HG03196 (cell line): ENCODE data around the gene RXYLT1.
"Not testable (repeated sequence)": the region's sequence is repeated elsewhere in the genome, so short reads cannot be mapped to it uniquely, and the experiment has no call there.

Source experiments
- ATAC-seq: cut with Tn5 transposase; IDR thresholded peaks from one replicate; pipeline ENCODE4 v1.9.1; 2021; ENCODE audit not compliant: unreplicated experiment

Gene RXYLT1, protein sequence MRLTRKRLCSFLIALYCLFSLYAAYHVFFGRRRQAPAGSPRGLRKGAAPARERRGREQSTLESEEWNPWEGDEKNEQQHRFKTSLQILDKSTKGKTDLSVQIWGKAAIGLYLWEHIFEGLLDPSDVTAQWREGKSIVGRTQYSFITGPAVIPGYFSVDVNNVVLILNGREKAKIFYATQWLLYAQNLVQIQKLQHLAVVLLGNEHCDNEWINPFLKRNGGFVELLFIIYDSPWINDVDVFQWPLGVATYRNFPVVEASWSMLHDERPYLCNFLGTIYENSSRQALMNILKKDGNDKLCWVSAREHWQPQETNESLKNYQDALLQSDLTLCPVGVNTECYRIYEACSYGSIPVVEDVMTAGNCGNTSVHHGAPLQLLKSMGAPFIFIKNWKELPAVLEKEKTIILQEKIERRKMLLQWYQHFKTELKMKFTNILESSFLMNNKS

DNA sequence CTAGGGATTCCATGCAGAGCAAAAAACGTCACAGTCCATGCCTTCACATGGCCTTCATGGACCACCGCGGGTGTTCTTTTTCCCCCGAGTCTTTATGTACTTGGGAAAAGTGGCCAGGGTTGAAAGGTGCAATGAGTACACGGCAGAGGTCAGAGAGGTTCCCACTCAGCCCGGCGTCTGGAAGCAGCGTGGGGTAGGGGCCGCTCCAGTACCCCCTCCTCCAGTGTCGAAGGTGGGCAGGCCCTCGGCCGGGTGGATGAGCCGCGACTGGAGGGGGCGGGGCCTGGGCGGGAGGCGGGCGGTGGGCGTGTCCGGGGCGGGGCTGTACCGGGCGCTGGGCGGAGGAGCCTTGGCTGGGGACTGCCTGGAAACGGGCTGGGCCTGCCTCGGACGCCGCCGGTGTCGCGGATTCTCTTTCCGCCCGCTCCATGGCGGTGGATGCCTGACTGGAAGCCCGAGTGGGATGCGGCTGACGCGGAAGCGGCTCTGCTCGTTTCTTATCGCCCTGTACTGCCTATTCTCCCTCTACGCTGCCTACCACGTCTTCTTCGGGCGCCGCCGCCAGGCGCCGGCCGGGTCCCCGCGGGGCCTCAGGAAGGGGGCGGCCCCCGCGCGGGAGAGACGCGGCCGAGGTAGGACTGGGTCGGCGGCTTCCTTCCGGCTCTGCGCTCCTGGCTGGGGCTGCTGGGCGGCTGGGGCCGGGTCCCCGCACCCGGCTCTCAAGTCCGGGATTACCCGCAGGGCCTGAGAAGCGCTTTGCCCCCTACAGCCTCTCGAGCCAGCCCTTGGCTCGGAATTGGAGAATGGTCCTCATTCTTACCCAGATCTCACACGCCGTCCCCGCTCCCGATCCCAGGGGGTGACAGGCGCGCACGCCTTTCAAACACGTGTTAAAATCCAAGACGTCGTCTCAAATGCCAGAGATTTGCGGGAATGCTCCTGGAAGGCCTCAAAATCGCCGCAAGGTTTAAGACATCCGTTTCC is at the start of gene RXYLT1:
Gene RXYLT1 (plus strand): TSS at position 412 of the 984 bp plus-strand sequence. CDS start 52 bp downstream, at position 464.
- ATAC-seq, result peak; percentile 96

DNA sequence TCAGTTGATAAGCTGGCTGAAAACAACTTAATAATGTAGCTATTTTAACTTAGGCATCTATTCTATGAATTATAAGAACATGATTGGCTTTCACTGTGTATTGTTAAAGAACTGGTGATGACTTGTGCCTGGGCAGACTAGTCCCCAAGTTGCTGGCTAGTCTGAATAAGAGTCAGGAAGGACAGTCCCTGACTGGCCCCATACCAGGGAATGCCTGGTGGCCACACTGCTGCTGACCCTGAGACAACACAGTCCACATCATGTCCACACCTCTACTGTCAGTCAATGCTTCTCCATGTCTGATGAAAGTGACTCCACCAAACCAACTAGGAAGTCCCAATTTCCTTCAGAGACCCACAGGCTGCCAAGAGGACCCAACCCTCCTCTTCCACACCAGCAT is 46.9 kb upstream of the RXYLT1 start:
- not testable (repeated sequence) for ATAC-seq

DNA sequence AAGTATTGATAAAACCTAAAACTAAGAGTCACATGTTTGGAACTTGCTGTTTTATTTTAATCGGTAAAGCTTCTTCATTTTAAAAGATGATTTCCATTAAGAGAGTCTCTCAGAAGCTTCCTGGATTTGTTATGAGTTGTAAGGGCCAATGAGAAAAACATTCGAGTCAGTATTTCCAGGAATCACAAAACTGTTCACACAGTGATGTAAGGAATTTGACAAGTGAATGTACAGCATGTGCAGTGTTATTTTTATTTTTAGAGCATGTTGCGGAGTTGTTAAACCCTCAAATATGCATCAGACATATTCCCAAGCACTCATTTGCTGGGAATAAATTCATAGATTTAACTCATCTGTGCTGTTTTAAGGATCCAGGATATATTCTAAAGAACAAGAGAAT is 46.1 kb upstream of the RXYLT1 start:
- not testable (repeated sequence) for ATAC-seq

DNA sequence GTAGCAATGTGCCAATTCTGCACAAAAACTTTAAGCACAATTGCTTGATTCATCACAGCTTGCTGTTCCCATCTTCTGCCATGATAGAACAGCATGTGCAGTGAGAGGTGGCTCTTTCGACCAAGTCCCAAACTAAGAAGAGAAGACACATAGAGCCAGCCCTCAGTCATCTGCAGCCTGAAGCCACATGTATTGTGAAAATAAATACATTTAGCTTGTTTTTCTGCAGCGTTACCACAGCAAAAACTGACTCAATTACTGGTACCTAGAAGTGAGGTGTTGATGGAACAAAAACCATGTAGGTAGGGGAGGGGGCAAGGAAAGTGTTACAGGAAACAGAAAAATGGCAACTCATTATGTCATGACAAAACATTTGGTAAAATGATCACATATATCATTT is 39.2 kb upstream of the RXYLT1 start:
- not testable (repeated sequence) for ATAC-seq

DNA sequence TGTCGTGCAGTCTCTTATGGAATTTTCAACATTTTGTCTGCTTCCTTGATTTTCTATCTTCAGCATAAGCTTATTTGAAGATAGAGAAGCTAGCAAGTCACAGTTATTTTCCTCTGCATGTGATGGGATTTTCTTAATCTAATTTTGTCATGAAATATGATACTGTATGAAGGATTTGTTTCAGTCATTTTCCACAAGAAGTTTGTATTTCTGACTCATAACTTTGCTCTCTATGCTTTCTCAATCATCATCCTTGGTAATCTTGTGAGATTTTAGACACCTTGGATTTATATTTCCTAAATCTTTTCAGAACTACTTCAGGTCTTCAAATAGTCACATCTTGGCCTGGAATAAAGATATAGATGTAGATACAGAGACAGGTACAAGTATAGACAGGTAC is 38.3 kb upstream of the RXYLT1 start:
- ATAC-seq, result not testable (repeated sequence)

DNA sequence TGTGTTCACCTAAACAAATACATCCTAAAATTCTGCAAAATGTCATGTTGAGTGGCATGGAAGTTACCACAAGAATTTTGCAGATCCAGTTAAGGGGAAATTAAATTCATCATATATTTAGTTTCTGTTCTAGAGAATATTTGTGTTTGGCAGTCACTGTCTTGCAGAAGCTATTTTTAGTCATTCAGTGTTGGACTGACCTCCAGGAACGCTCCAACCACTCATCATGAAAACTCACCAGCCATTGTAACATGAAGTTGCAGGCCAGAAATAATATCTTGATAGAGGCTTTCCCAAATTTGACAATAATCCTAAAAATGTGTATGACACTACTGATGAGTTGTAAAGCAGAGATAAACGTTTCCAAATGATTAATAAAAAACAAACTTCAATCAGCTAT is 35.6 kb upstream of the RXYLT1 start:
- not testable (repeated sequence) for ATAC-seq

DNA sequence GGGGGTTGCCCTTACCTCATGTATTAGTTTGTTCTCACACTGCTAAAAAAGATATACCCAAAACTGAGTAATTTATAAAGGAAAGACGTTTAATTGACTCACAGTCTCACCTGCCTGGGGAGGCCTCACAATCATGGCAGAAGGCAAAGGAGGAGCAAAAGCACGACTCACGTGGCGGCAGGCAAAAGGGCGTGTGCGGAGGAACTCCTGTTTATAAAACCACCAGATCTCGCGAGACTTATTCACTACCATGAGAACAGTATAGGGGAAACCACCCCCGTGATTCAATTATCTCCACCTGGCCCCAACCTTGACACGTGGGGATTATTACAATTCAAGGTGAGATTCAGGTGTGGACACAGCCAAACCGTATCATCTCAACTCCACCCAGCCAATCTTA is 33.2 kb upstream of the RXYLT1 start:
- ATAC-seq, result not testable (repeated sequence)

DNA sequence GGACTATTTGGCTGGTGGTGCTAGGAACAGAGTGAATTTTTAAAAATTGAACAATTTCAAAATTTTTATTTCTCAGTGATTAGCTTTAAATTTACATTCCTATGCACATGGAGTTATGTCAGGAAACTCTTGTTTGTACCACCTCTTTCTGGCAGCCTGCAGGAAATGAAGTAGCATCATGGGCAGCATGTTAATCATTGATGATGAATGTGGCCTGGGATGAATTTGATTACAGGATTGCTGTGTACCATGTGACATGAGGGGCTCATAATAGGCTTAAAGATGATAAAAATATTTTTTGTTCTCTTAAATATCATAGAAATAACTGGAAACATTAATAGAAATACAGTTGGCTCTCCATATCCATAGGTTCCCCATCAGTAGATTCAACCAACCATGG is 32.6 kb upstream of the RXYLT1 start:
- ATAC-seq, result not testable (repeated sequence)

DNA sequence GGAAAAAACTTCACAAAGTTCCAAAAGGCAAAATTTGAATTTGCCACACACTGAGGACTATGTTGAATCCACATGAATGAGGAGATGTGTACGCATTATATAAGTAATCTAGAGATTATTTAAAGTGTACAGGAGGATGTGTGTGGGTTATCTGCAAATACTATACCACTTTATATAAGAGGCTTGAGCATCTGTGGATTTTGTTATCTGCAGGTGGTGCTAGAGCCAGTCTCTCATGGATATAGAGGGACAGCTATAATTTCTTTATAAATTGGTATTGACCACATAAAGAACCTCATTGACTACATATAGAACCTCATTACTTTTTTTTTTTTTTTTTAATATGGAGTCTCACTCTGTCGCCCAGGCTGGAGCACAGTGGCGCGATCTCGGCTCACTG is 32.2 kb upstream of the RXYLT1 start:
- no peak for ATAC-seq

DNA sequence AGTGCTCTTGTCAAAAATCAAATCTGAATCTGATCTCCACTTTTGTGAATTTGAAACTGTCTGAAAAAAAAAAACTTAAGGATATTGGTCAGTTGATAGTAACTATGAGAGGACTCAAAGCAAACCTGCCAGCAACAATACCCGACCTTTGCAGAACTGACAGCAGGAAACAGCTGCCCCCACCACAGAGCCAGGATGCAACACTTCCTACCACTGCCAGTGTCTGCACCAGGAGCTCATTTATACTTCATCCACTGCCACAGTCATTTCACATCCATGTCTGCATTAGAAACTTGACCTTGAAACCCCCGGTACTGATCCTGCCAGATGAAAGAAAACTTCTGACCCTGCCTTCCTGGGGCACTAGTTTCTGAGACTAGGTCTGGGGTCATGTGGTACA is 27.4 kb upstream of the RXYLT1 start:
- ATAC-seq, result no peak

DNA sequence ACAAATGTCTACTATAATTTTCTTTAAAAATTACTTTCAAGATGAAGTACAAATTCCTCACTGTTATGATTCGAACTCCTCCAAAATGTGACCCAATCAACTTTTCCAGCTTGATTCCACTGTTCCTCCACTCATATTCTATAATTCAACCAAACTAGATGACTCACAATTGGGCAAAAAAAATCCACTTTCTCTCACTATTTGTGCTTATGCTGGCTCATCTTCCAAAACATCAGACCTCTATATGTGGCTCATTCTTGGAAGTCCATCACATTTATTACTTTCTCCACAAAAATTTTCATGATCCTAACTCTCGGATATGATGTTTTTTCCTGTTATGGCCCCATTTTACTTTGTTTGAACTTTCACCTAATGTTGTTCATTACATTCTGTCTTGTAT is 26.9 kb upstream of the RXYLT1 start:
- ATAC-seq, result no peak

DNA sequence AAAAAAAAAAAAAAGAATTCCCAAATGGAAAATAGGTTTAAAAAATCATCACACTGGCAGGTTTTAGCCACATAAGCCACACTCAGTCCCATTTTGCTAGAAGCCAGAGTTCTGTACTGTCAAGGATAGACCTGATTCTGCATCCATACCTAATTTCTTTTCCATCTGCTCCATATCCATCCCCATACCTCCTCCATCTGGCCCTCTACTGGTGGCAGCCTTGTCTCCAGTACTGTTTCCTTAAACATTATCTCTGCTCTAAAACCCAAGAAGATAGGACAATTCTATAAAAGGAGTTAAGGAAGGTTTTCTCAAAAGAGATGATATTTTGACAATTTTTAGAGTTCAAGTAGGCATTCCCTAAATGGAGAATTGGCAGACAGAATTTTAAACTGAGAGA is 26.0 kb upstream of the RXYLT1 start:
- ATAC-seq, result no peak

DNA sequence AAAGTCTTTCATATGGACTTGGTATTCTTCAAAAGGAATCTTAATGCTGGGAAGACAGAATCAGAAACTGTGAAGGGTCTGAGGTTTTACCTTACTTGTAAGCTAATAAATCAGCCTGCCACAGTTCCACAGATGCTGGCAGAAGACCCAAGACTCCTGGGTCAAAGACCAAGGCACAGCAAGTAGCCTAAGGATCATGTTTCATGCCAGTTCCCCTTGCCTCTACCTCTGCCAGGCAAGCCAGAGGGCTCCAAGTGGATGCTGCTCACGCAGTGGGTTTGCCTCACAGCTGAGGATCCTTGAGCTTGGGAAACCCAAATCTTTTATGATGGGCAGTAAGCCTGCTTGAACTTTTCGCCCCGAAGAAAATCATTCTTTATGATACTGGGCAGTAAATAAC is 15.2 kb upstream of the RXYLT1 start:
- ATAC-seq, result no peak

DNA sequence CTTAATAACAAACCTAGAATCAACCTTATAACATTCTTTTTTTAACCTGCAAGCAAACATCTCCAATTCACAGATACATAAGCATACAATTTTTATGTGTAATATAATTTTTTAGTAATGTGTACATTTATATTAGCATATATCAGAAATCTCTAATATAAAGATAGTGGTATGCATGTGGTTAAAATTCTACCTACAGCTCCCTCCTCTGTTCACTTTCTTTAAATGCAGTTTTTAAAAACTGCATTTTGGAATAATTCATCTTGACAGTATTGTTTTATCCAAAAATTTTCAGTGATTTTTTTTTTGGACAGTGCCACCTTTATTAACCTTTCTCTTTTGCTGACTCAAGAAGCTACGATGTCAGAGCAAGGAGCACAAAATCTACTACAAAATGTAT is 13.2 kb upstream of the RXYLT1 start:
- ATAC-seq, result no peak

DNA sequence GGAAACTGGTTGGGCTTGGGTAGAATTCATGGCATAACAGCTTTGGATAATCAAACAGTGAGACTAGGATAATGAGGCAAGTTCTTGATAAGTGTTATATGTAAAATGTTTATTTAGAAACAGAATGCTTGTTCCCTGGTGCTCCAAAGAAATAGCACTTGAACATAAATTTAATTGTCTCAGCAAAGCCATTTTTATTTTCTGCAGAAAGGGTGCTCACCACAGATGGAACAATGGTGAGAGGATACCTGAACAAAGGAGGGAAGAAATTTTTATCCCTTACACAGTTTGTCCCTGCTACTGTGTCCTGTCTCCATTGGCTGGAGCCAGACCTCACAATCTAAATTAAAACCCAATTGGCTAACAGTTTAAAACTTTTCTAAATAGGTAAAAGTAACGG is 9.3 kb upstream of the RXYLT1 start:
- ATAC-seq, result no peak

DNA sequence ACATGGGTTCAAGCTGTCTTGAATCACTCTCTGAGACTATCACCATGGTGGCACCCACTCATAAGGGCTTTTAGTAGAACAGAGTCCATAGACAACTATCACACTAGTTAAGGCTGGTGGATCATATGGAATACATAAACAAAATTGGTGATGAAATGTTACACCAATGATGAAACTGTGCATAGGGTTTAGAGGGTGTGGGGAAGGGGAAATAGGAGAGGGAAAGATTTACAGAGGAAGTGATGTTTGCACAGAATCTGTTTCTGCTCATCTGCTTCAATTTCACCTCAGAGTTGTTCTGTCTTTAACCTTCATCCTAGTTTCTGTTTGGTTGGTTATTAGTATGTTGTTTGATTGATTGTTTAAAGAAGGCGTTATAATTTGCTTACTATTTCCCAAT is 2.4 kb upstream of the RXYLT1 start:
- ATAC-seq, result no peak

DNA sequence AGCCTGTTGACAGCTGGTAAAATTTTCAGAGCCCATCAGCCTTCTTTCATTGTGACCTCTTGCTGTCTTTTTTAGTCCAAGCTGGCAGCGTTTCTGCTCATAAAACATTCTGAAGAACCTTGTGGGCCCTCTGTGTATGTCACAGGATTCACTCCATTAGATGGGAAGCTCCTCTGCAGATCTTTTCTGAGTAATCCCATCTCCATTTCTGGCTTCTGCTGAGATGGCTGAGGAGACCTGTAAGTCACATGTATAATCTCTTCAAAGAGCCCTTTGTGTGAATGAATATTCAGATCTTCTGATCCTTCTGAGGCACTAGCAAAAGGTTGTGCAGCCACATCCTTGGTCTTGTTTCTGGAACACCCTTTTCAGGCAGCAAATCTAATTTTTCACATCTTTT is 2.8 kb downstream of the RXYLT1 start:
- no peak for ATAC-seq

DNA sequence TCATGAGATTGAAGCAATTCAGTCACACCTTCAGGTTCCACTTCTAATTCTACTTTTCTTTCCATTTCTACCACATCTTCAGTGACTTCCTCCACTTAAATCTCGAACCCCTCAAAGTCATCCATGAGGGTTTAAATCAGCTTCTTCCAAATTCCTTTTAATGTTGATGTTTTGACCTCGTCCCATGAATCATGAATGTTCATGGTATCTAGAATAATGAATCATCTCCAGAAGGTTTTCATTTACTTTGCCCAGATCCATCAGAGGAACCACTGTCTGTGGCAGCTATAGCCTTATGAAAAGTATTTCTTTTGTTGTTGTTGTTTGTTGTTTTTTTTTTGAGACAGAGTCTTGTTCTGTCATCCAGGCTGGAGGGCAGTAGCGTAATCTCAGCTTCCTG is 7.6 kb downstream of the RXYLT1 start:
- no peak for ATAC-seq

DNA sequence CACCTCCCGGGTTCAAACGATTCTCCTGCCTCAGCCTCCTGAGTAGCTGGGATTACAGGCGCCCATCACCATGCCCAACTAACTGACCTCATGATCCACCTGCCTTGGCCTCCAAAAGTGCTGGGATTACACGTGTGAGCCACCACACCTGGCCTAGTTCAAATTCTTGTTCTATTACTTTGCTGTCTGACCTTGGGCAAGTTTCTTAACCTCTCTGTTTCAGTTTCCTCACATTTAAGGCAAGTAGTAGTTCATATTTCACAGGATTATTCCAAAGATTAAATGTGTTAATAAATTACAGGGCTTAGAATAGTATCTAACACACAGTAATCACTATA is 10.9 kb downstream of the RXYLT1 start:
- no peak for ATAC-seq

DNA sequence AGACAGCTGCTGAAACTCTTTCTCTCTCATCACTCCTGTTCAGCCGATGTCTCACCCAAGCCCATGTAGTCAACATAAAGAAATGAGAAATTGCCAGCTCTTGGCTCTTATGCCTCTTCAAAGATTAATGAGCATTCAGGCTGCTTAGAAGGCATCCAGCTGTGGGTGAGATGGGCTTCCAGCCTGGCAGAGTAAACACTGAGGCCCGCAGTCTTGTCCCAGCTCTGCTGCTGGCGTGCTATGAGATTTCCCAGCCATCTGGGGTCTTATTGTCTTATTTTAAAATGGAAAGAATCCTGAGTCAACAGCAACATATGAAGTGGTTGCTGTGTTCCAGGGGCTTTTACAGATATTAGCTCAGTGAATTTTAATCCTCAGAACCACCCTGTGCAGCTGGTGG is 12.6 kb downstream of the RXYLT1 start:
- no peak for ATAC-seq

DNA sequence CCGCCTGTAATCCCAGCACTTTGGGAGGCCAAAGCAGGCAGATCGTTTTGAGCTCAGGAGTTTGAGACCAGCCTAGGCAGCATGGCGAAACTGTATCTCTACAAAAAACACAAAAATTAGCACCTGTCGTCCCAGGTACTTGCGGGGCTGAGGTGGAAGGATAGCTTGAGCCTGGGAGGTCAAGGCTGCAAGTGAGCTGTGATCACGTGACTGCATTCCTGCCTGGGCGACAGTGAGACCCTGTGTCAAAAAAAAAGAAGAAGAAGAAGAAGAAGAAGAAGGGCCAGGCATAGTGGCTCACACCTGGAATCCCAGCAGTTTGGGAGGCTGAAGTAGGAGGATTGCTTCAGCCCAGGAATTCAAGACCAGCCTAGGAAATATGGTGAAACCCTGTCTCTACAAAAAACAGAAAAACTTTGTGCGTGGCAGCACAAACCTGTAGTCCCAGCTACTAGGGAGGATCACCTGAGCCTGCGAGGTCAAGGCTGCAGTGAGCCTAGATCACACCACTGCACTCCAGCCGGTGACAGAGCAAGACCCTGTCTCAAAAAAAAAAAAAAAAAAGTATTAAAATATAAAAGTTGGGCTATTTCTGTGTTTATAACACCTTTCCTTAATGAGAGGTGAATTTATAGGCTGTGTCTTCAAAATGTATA is 15.5 kb downstream of the RXYLT1 start:
- ATAC-seq, result no peak
